A549 (cell line): Measurements from ENCODE around the gene UBA7. TPM values are rescaled to one million over a fixed set of nuclear protein-coding genes. Genes with fewer than 3 reads are reported as not detected.
A peak's percentile ranks its signal among the peaks of the same experiment; 100 is the strongest.
"Not testable (repeated sequence)": the region's sequence is repeated elsewhere in the genome, so short reads cannot be mapped to it uniquely, and the experiment has no call there.

Source experiments
- ATAC-seq, 2 experiments: fragments of 200-7000 bp in 1 of 2; fragments of >200 bp in 1 of 2; cut with Nextera tagmentation in 1 of 2; cut with Tn5 transposase in 1 of 2; 3 replicates each; pipeline versions ENCODE4 v1.8.0 to v1.9.1; 2018 to 2020; ENCODE audit warnings: mild to moderate bottlenecking in 1 of 2, moderate library complexity in 1 of 2
- CTCF ChIA-PET: fragments of 300-600 bp; sonication (Branson Sonifier 250); formaldehyde crosslinking; extraction: SDS; loops from one replicate; lab custom pipeline; 2021; ENCODE audit warnings: antibody characterized with exemption, inconsistent platforms; lab: Yijun Ruan, JAX
- POLR2A ChIA-PET: fragments of 350-600 bp; formaldehyde crosslinking; extraction: SDS; loops from one replicate; lab custom pipeline; 2021; ENCODE audit warnings: antibody characterized with exemption, inconsistent platforms; lab: Yijun Ruan, JAX
- DNase-seq, 2 experiments: peaks; one replicate each; pipeline versions ENCODE4 v3.0.0 to v3.0.0-alpha.2; 2011 to 2016; ENCODE audit warnings: low read depth in 1 of 2, low spot score in 1 of 2
- FAIRE-seq: peaks from 2 replicates; lab custom pipeline; 2011; peaks lifted over from hg19 to GRCh38; lab: Jason Lieb, UNC
- H3K27ac ChIP-seq, 2 experiments: fragments of >200 bp; sonication (Bioruptor Twin); formaldehyde crosslinking; 3 replicates each; pipeline ENCODE4 v1.5.1; 2016 to 2017
- H3K4me1 ChIP-seq: fragments of >200 bp; sonication (Bioruptor Twin); formaldehyde crosslinking; 3 replicates; pipeline ENCODE4 v1.6.1; 2016
- H3K4me2 ChIP-seq: fragments of >200 bp; sonication (Bioruptor Twin); formaldehyde crosslinking; 3 replicates; pipeline ENCODE4 v1.6.1; 2016
- H3K4me3 ChIP-seq: fragments of >200 bp; sonication (Bioruptor Twin); formaldehyde crosslinking; 3 replicates; pipeline ENCODE4 v1.5.1; 2016
- H3K9me3 ChIP-seq: fragments of >200 bp; sonication (Bioruptor Twin); formaldehyde crosslinking; 3 replicates; pipeline ENCODE4 v1.6.1; 2016
- EP300 ChIP-seq, 2 experiments: fragments of >200 bp; sonication (Bioruptor Twin); formaldehyde crosslinking; IDR thresholded peaks; 2 replicates in 1 of 2; 3 replicates in 1 of 2; pipeline ENCODE4 v1.6.1; 2016 to 2017
- FOSL2 ChIP-seq, 2 experiments: fragments of 450-650 bp in 1 of 2; fragments of >200 bp in 1 of 2; sonication (Bioruptor Twin) in 1 of 2; formaldehyde crosslinking; IDR thresholded peaks; 2 replicates each; pipeline versions ENCODE4 v1.5.0 to v1.6.1; 2016 to 2020; ENCODE audit warnings: mild to moderate bottlenecking in 1 of 2, moderate library complexity in 1 of 2
- HDAC2 ChIP-seq: fragments of 200-600 bp; sonication (generic); IDR thresholded peaks from 2 replicates; pipeline ENCODE4 v1.6.1; 2016
- JUN ChIP-seq, 2 experiments: fragments of >200 bp; sonication (Bioruptor Twin); formaldehyde crosslinking; IDR thresholded peaks; 2 replicates in 1 of 2; 3 replicates in 1 of 2; pipeline ENCODE4 v1.6.1; 2016 to 2017
- KDM5A ChIP-seq: fragments of 200-600 bp; sonication (generic); IDR thresholded peaks from 2 replicates; pipeline ENCODE4 v1.6.1; 2016; ENCODE audit warnings: antibody characterized with exemption, mild to moderate bottlenecking
- NPAS2 ChIP-seq: fragments of 250-450 bp; sonication (Bioruptor Pico); IDR thresholded peaks from 2 replicates; pipeline ENCODE4 v1.8.0; 2022; ENCODE audit warnings: mild to moderate bottlenecking, moderate library complexity, borderline replicate concordance
- REST ChIP-seq: fragments of 200-600 bp; sonication (generic); IDR thresholded peaks from 2 replicates; pipeline ENCODE4 v1.6.1; 2016; ENCODE audit warnings: antibody characterized with exemption, mild to moderate bottlenecking, moderate library complexity
- ZC3H11A ChIP-seq: fragments of 450-650 bp; IDR thresholded peaks from 2 replicates; pipeline ENCODE4 v1.6.1; 2014; ENCODE audit warnings: antibody characterized with exemption, mild to moderate bottlenecking
- ZFP36 ChIP-seq: fragments of 450-650 bp; IDR thresholded peaks from 2 replicates; pipeline ENCODE4 v1.6.1; 2014; ENCODE audit warnings: borderline replicate concordance; ENCODE audit not compliant: partially characterized antibody
- WGBS: methylation state at CpG from one replicate; pipeline ENCODE4 v1.1.6; 2017; ENCODE audit errors: missing lambda C conversion rate; 5-methylcytosine and 5-hydroxymethylcytosine counted together
- polyA plus RNA-seq, 4 experiments: library from polyadenylated mRNA; depleted of rRNA in 3 of 4; stranded (reverse); fragments of >200 nt; fragmentation: RNase III in 1 of 4; extraction: RNeasy Plus Mini Kit Qiagen cat#74134 plus additional on column Dnase treatment in 1 of 4; gene quantifications; 2 replicates in 3 of 4; 3 replicates in 1 of 4; pipeline ENCODE4 v1.2.3, GENCODE V29; 2011 to 2017
- TF ChIP-seq, protein P1 (sequence below): fragments of 150-350 bp; IDR thresholded peaks from 2 replicates; pipeline ENCODE4 v1.6.1; 2014; ENCODE audit warnings: low read depth, mild to moderate bottlenecking, low read length
- TF ChIP-seq, protein P2 (sequence below): IDR thresholded peaks from 2 replicates; pipeline ENCODE4 v1.6.1; 2012
- TF ChIP-seq, protein P3 (sequence below): fragments of 250-450 bp; sonication (Bioruptor Pico); IDR thresholded peaks from 2 replicates; pipeline ENCODE4 v1.5.0; 2020; ENCODE audit warnings: low read depth, mild to moderate bottlenecking, moderate library complexity
- TF ChIP-seq, protein P4 (sequence below): IDR thresholded peaks from 2 replicates; pipeline ENCODE4 v1.6.1; 2012; ENCODE audit warnings: low read depth, borderline replicate concordance

UBA7 gene
- polyA plus RNA-seq, 2 of the 4 experiments (the other 2 are of a cell fraction), result 0.22 to 0.54 TPM

GRCh38 chr3:49786357-49787181 is 27.2 kb downstream of the UBA7 start, which contains the start of gene IP6K1 (continued):
- TF ChIP-seq JUN (IDR thresholded peaks at IDR 0.05) (peak in 1 of 2 experiments; percentile 45; a peak in 3 of 5 replicates), ZFP36 (no peak), FOSL2 (IDR thresholded peaks at IDR 0.05) (no peak), FOSL2 (CRISPR knock-in tag; IDR thresholded peaks at IDR 0.05) (no peak), ZC3H11A (no peak), EP300 (IDR thresholded peaks at IDR 0.05) (no peak), REST (no peak), HDAC2 (no peak)
- TF ChIP-seq, protein P1, sequence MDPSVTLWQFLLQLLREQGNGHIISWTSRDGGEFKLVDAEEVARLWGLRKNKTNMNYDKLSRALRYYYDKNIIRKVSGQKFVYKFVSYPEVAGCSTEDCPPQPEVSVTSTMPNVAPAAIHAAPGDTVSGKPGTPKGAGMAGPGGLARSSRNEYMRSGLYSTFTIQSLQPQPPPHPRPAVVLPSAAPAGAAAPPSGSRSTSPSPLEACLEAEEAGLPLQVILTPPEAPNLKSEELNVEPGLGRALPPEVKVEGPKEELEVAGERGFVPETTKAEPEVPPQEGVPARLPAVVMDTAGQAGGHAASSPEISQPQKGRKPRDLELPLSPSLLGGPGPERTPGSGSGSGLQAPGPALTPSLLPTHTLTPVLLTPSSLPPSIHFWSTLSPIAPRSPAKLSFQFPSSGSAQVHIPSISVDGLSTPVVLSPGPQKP, result no peak
- TF ChIP-seq, protein P2, sequence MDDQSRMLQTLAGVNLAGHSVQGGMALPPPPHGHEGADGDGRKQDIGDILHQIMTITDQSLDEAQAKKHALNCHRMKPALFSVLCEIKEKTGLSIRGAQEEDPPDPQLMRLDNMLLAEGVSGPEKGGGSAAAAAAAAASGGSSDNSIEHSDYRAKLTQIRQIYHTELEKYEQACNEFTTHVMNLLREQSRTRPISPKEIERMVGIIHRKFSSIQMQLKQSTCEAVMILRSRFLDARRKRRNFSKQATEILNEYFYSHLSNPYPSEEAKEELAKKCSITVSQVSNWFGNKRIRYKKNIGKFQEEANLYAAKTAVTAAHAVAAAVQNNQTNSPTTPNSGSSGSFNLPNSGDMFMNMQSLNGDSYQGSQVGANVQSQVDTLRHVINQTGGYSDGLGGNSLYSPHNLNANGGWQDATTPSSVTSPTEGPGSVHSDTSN, result peak; percentile 98
- TF ChIP-seq, protein P3, sequence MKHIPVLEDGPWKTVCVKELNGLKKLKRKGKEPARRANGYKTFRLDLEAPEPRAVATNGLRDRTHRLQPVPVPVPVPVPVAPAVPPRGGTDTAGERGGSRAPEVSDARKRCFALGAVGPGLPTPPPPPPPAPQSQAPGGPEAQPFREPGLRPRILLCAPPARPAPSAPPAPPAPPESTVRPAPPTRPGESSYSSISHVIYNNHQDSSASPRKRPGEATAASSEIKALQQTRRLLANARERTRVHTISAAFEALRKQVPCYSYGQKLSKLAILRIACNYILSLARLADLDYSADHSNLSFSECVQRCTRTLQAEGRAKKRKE, result peak; percentile 79; the same call in 1 of the 2 replicates
- TF ChIP-seq, protein P4, sequence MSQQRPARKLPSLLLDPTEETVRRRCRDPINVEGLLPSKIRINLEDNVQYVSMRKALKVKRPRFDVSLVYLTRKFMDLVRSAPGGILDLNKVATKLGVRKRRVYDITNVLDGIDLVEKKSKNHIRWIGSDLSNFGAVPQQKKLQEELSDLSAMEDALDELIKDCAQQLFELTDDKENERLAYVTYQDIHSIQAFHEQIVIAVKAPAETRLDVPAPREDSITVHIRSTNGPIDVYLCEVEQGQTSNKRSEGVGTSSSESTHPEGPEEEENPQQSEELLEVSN, result peak; percentile 91

GRCh38 chr3:49785565-49786356 is 28.0 kb downstream of the UBA7 start:
- WGBS, result 18% methylated on average over 21 of the region's 50 CpGs
- Histone ChIP-seq H3K4me1 (peaks cover 11% of the 10 kb centered on the region), H3K4me3 (peak overlapping the region; percentile 82), H3K4me2 (peak overlapping the region; percentile 97), H3K27ac (peak overlapping the region; percentile 80 to 95), H3K9me3 (no peaks in the 10 kb centered on the region)
- FAIRE-seq (no peak), ATAC-seq (peak; percentile 64 to 72), DNase-seq (no peak)
- POLR2A ChIA-PET, result interaction anchor here (0.6 to 1.4 kb wide), 5 partner anchors 14 to 306 kb away, joined by 3 to 12 read pairs (median 3); partner anchors contain the start of genes CDHR4 and INKA1
- 0 out of 2 replicates have a peak, but pooled peaks have one; percentile 24 for TF ChIP-seq KDM5A
- no peak for TF ChIP-seq NPAS2 (CRISPR knock-in tag)
- CTCF ChIA-PET, result interaction anchor here (0.7 to 1.7 kb wide), 3 partner anchors 13 to 53 kb away, joined by 3 read pairs; partner anchors contain the start of gene CDHR4

GRCh38 chr3:49782277-49782676 is 31.5 kb downstream of the UBA7 start:
- H3K9me3 ChIP-seq, ATAC-seq, POLR2A ChIA-PET, FAIRE-seq, DNase-seq, H3K4me2 ChIP-seq, H3K27ac ChIP-seq, H3K4me3 ChIP-seq: not testable (repeated sequence)
- H3K4me1 ChIP-seq, result peaks cover 11% of the 10 kb centered on the region
- CTCF ChIA-PET, result interaction anchor here (0.6 kb wide), 1 partner anchor 155 kb away, joined by 3 read pairs; no protein-coding TSS in a partner anchor
- WGBS, result 97% methylated on average over 4 of the region's 9 CpGs
